GM23338 (cell line): Measurements from ENCODE around the gene ITIH6. TPM values are rescaled to one million over a fixed set of nuclear protein-coding genes. Genes with fewer than 3 reads are reported as not detected.

Source experiments
- ATAC-seq: fragments of 200-7000 bp; cut with Tn5 transposase; 3 replicates; pipeline ENCODE4 v1.9.1; 2020
- DNase-seq: peaks from one replicate; pipeline ENCODE4 v3.0.0-alpha.2; 2015; ENCODE audit warnings: low spot score
- H2AFZ ChIP-seq: fragments of 200-600 bp; sonication (generic); 2 replicates; pipeline ENCODE4 v1.8.0; 2016; ENCODE audit warnings: antibody characterized with exemption, mild to moderate bottlenecking, moderate library complexity
- H3F3A ChIP-seq: fragments of 200-600 bp; sonication (generic); replicated peaks from 2 replicates; pipeline ENCODE4 v1.8.0; 2017; ENCODE audit warnings: antibody characterized with exemption, mixed run types, low read depth
- H3K27ac ChIP-seq: fragments of 200-600 bp; sonication (generic); 2 replicates; pipeline ENCODE4 v1.6.1; 2016; ENCODE audit warnings: low read depth
- H3K27me3 ChIP-seq: fragments of 200-600 bp; sonication (generic); 2 replicates; pipeline ENCODE4 v1.8.0; 2016; ENCODE audit warnings: mild to moderate bottlenecking, mixed run types, moderate library complexity; ENCODE audit not compliant: insufficient read depth
- H3K36me3 ChIP-seq: fragments of 200-600 bp; sonication (generic); 2 replicates; pipeline ENCODE4 v1.8.0; 2016; ENCODE audit warnings: mild to moderate bottlenecking; ENCODE audit not compliant: insufficient read depth
- H3K4me1 ChIP-seq: fragments of 200-600 bp; sonication (generic); 2 replicates; pipeline ENCODE4 v1.8.0; 2016; ENCODE audit warnings: mild to moderate bottlenecking, moderate library complexity; ENCODE audit not compliant: insufficient read depth
- H3K4me2 ChIP-seq: fragments of 200-600 bp; sonication (generic); 2 replicates; pipeline ENCODE4 v1.7.1; 2017; ENCODE audit warnings: mixed run types
- H3K4me3 ChIP-seq: fragments of 200-600 bp; sonication (generic); 2 replicates; pipeline ENCODE4 v1.6.1; 2016; ENCODE audit warnings: mixed run types
- H3K79me2 ChIP-seq: fragments of 200-600 bp; sonication (generic); replicated peaks from 2 replicates; pipeline ENCODE4 v1.8.0; 2017; ENCODE audit warnings: mild to moderate bottlenecking; ENCODE audit not compliant: insufficient read depth
- H3K9me2 ChIP-seq: fragments of 200-600 bp; sonication (generic); 2 replicates; pipeline ENCODE4 v1.8.0; 2017; ENCODE audit not compliant: insufficient read depth
- H4K20me1 ChIP-seq: fragments of 200-600 bp; sonication (generic); replicated peaks from 2 replicates; pipeline ENCODE4 v1.8.0; 2017; ENCODE audit warnings: mild to moderate bottlenecking; ENCODE audit not compliant: insufficient read depth
- H3K27ac Mint-ChIP-seq: 2 replicates; pipeline ENCODE4 v1.8.0; 2020; ENCODE audit warnings: inconsistent platforms, mild to moderate bottlenecking, moderate library complexity, mixed read lengths
- H3K27me3 Mint-ChIP-seq: 3 replicates; pipeline ENCODE4 v1.8.0; 2022; ENCODE audit warnings: low read depth, mild to moderate bottlenecking, moderate library complexity, mixed read lengths, inconsistent platforms; ENCODE audit not compliant: insufficient read depth, poor library complexity
- H3K36me3 Mint-ChIP-seq: 3 replicates; pipeline ENCODE4 v1.8.0; 2021; ENCODE audit warnings: low read depth, mild to moderate bottlenecking, inconsistent platforms, moderate library complexity, mixed read lengths
- H3K4me1 Mint-ChIP-seq: 3 replicates; pipeline ENCODE4 v1.8.0; 2020; ENCODE audit warnings: mild to moderate bottlenecking, inconsistent platforms, mixed read lengths
- H3K4me3 Mint-ChIP-seq: 3 replicates; pipeline ENCODE4 v1.8.0; 2021; ENCODE audit warnings: moderate library complexity, mild to moderate bottlenecking, inconsistent platforms, mixed read lengths
- H3K9me3 Mint-ChIP-seq: 3 replicates; pipeline ENCODE4 v1.8.0; 2020; ENCODE audit warnings: moderate library complexity, mild to moderate bottlenecking, inconsistent platforms, mixed read lengths
- CREB1 ChIP-seq: fragments of 250-450 bp; sonication (Bioruptor Pico); IDR thresholded peaks from 2 replicates; pipeline ENCODE4 v1.5.0; 2020; ENCODE audit warnings: low read depth, mild to moderate bottlenecking, moderate library complexity
- CTCF ChIP-seq, 2 experiments: fragments of 200-600 bp in 1 of 2; sonication (generic) in 1 of 2; conservative IDR thresholded peaks; 2 replicates each; pipeline versions ENCODE4 v1.5.1 to v1.6.1; 2016 to 2017; ENCODE audit warnings: antibody characterized with exemption in 2 of 2, low read depth in 2 of 2, mild to moderate bottlenecking in 2 of 2, moderate library complexity in 1 of 2
- ETS1 ChIP-seq: IDR thresholded peaks from 2 replicates; pipeline ENCODE4 v1.6.1; 2016; ENCODE audit warnings: antibody characterized with exemption
- EZH2 ChIP-seq: fragments of 200-600 bp; sonication (generic); IDR thresholded peaks from one replicate; pipeline ENCODE4 v1.8.0; 2017; ENCODE audit warnings: antibody characterized with exemption, mild to moderate bottlenecking, low read depth; ENCODE audit not compliant: unreplicated experiment
- EZH2phosphoT487 ChIP-seq: fragments of 200-600 bp; sonication (generic); IDR thresholded peaks from one replicate; pipeline ENCODE4 v1.8.1; 2018; ENCODE audit warnings: antibody characterized with exemption; ENCODE audit not compliant: unreplicated experiment
- JUNB ChIP-seq: IDR thresholded peaks from one replicate; pipeline ENCODE4 v1.6.1; 2016; ENCODE audit warnings: antibody characterized with exemption; ENCODE audit not compliant: unreplicated experiment
- NANOG ChIP-seq: IDR thresholded peaks from 2 replicates; pipeline ENCODE4 v1.6.1; 2016; ENCODE audit warnings: antibody characterized with exemption, borderline replicate concordance
- POLR2AphosphoS5 ChIP-seq: IDR thresholded peaks from 2 replicates; pipeline ENCODE4 v1.6.1; 2016; ENCODE audit warnings: antibody characterized with exemption, low read depth
- REST ChIP-seq: IDR thresholded peaks from one replicate; pipeline ENCODE4 v1.6.1; 2018; ENCODE audit warnings: antibody characterized with exemption; ENCODE audit not compliant: unreplicated experiment
- STAT1 ChIP-seq: IDR thresholded peaks from one replicate; pipeline ENCODE4 v1.6.1; 2016; ENCODE audit warnings: antibody characterized with exemption; ENCODE audit not compliant: unreplicated experiment
- ZNF114 ChIP-seq: fragments of 250-450 bp; sonication (Bioruptor Pico); IDR thresholded peaks from 2 replicates; pipeline ENCODE4 v1.5.0; 2020; ENCODE audit warnings: mild to moderate bottlenecking, moderate library complexity
- ZNF331 ChIP-seq: fragments of 250-450 bp; sonication (Bioruptor Pico); IDR thresholded peaks from 2 replicates; pipeline ENCODE4 v1.5.0; 2020; ENCODE audit warnings: low read depth, mild to moderate bottlenecking, moderate library complexity
- ZNF462 ChIP-seq: fragments of 250-450 bp; sonication (Bioruptor Pico); IDR thresholded peaks from 2 replicates; pipeline ENCODE4 v1.5.0; 2020; ENCODE audit warnings: mild to moderate bottlenecking, moderate library complexity
- long read RNA-seq: library from polyadenylated mRNA; unstranded; transcript quantifications from one replicate; pipeline ENCODE4 v2.0.0, GENCODE V29; 2020; ENCODE audit not compliant: unreplicated experiment
- polyA plus RNA-seq: library from polyadenylated mRNA; unstranded; fragments of >200 nt; fragmentation: Nextera tagmentation; extraction: Ambion mirVana; gene quantifications from 2 replicates; pipeline ENCODE4 v1.2.1, GENCODE V29; 2016
- total RNA-seq: library from RNA; depleted of rRNA; stranded (reverse); fragments of >200 nt; shearing (Covaris generic); gene quantifications from 2 replicates; pipeline ENCODE4 v1.2.3, GENCODE V29; 2014; rRNA removed

Gene ITIH6
- not detected in 2 replicates for total RNA-seq
- polyA plus RNA-seq = not detected in 2 replicates
- long read RNA-seq = 0 reads

GRCh38 chrX:54798137-54798536, at the start of gene ITIH6:
TSS of gene ITIH6 (minus strand) at chrX:54798255. CDS start at chrX:54798210, 45 bp downstream.
- TF ChIP-seq EZH2 (no peak), REST (no peak), ZNF331 (CRISPR knock-in tag) (no peak), JUNB (no peak), CTCF (conservative IDR thresholded peaks at IDR 0.05; ENCODE audit: low read depth in 2 of 2) (no peak), STAT1 (no peak), ETS1 (no peak), NANOG (no peak), ZNF114 (CRISPR knock-in tag) (no peak), CREB1 (CRISPR knock-in tag) (no peak), POLR2AphosphoS5 (no peak), EZH2phosphoT487 (no peak), ZNF462 (no peak)
- Histone ChIP-seq H3K4me1 (no peaks in the 10 kb centered on the region), H3F3A (no peaks in the 10 kb centered on the region), H3K79me2 (no peaks in the 10 kb centered on the region), H3K27me3 (no peaks in the 10 kb centered on the region), H3K27ac (no peak within 1 kb of the TSS), H4K20me1 (no peaks in the 10 kb centered on the region), H2AFZ (no peak within 1 kb of the TSS), H3K4me2 (no peak within 1 kb of the TSS), H3K4me3 (no peak within 1 kb of the TSS), H3K36me3 (no peaks in the 10 kb centered on the region), H3K9me2 (no peaks in the 10 kb centered on the region)
- H3K27ac Mint-ChIP-seq = no peak within 1 kb of the TSS
- no peaks in the 10 kb centered on the region for H3K4me1 Mint-ChIP-seq
- no peaks in the 10 kb centered on the region for H3K36me3 Mint-ChIP-seq
- DNase-seq (no peak), ATAC-seq (no peak)
- no peaks in the 10 kb centered on the region; the same call in 2 of the 3 replicates for H3K9me3 Mint-ChIP-seq
- H3K4me3 Mint-ChIP-seq = no peak within 1 kb of the TSS
- no peaks in the 10 kb centered on the region for H3K27me3 Mint-ChIP-seq
